B cell (primary cell): ENCODE measurements around the gene MORN4.

ENCODE experiments used
- EZH2 ChIP-seq: IDR thresholded peaks from 2 replicates; pipeline ENCODE4 v1.6.1; 2012; ENCODE audit warnings: borderline replicate concordance, low read depth, mild to moderate bottlenecking, moderate library complexity, low read length; ENCODE audit not compliant: insufficient read depth, poor library complexity, severe bottlenecking
- TF ChIP-seq, protein P1 (sequence below): fragments of 200-600 bp; IDR thresholded peaks from one replicate; pipeline ENCODE4 v1.8.0; 2022; ENCODE audit warnings: antibody characterized with exemption, mild to moderate bottlenecking

DNA sequence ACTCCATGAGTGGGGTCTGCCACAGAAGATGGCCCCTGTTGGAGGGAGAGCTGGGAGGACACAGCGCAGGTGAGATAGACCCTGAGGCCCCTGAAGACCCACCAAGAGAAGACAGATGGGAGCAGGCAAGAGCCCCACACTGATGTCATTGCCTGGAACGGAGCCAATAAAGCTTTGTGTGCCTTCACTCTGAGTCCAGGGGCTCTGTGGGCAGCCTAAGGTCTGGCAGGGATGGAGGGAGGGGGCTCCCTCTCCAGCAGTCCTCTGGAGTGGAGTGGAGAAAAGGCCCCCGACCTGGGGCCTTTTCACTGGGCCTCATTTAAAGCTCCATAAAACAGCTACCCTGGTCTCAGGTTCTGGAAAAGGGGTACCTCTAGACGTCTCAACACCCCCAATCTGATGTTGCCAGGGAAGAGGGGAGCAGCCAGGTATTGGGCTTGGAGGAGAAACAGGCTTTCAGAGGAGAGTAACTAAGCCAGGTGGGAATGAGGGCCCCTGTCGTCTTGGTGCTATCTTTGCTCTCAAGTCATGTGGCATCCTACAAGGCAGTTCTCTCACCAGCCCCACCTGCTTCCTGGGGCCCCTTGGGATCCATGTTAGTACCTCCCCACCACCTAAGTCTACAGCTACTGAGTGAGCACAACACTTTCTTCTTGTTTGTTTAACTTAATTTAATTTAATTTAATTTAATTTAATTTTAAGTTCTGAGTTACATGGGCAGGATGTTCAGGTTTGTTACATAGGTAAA lies 42.4 kb downstream of the MORN4 start:
- no peak for TF ChIP-seq EZH2
- TF ChIP-seq, protein P1, sequence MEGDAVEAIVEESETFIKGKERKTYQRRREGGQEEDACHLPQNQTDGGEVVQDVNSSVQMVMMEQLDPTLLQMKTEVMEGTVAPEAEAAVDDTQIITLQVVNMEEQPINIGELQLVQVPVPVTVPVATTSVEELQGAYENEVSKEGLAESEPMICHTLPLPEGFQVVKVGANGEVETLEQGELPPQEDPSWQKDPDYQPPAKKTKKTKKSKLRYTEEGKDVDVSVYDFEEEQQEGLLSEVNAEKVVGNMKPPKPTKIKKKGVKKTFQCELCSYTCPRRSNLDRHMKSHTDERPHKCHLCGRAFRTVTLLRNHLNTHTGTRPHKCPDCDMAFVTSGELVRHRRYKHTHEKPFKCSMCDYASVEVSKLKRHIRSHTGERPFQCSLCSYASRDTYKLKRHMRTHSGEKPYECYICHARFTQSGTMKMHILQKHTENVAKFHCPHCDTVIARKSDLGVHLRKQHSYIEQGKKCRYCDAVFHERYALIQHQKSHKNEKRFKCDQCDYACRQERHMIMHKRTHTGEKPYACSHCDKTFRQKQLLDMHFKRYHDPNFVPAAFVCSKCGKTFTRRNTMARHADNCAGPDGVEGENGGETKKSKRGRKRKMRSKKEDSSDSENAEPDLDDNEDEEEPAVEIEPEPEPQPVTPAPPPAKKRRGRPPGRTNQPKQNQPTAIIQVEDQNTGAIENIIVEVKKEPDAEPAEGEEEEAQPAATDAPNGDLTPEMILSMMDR, result no peak
